Measurements from ENCODE around the gene SORBS2.
"Not testable (repeated sequence)": the region's sequence is repeated elsewhere in the genome, so short reads cannot be mapped to it uniquely, and the experiment has no call there.

Gene SORBS2

GRCh38 chr4:185708348-185708747, 103.6 kb downstream of the SORBS2 start:
- no peak overlapping the region for H3K4me3 ChIP-seq (ENCODE audit: low read depth, low read length)
- TF ChIP-seq, protein P1, sequence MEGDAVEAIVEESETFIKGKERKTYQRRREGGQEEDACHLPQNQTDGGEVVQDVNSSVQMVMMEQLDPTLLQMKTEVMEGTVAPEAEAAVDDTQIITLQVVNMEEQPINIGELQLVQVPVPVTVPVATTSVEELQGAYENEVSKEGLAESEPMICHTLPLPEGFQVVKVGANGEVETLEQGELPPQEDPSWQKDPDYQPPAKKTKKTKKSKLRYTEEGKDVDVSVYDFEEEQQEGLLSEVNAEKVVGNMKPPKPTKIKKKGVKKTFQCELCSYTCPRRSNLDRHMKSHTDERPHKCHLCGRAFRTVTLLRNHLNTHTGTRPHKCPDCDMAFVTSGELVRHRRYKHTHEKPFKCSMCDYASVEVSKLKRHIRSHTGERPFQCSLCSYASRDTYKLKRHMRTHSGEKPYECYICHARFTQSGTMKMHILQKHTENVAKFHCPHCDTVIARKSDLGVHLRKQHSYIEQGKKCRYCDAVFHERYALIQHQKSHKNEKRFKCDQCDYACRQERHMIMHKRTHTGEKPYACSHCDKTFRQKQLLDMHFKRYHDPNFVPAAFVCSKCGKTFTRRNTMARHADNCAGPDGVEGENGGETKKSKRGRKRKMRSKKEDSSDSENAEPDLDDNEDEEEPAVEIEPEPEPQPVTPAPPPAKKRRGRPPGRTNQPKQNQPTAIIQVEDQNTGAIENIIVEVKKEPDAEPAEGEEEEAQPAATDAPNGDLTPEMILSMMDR (IDR thresholded peaks at IDR 0.05; ENCODE audit: insufficient read depth, low read depth, low read length, missing control alignments) = no peak
- no peak for DNase-seq (ENCODE audit: low read depth)

DNA sequence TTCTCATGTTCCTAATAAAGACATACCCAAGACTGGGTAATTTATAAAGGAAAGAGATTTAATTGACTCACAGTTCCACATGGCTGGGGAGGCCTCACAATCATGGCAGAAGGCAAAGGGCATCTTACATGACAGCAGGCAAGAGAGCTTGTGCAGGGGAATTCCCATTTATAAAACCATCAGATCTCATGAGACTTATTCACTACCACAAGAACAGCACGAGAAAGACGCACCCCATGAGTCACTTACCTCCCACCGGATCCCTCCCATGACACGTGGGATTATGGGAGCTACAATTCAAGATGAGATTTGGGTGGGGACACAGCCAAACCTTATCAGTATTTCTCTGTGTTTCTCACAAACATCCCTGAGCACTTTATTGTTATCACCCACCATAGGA, 104.4 kb downstream of the SORBS2 start:
- DNase-seq (ENCODE audit: low read depth) = peak; percentile 21
- H3K4me3 ChIP-seq (ENCODE audit: low read depth, low read length) = not testable (repeated sequence)

DNA sequence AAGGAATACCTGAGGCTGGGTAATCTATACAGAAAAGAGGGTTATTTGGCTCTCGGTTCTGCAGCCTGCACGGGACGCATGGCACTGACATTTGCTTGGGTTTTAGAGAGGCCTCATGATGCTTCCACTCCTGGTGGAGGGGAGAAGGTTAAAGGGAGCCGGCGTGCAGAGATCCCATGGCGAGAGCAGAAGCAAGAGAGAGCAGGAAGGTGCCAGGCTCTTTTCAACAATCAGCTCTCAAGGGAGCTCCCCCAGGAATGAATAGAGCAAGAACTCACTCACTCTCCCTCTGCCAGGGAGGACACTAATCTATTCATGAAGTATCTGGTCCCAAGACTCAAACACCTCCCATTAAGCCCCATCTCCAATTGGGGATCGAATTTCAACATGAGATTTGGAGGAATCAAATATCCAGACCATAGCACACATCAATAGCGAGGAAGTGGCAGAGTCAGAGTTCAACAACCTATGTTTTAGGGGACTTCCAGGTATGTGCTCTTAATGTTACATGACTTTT, 109.8 kb downstream of the SORBS2 start:
- TF ChIP-seq, protein P1 (IDR thresholded peaks at IDR 0.05; ENCODE audit: insufficient read depth, low read depth, low read length, missing control alignments) = no peak
- no peak for DNase-seq (ENCODE audit: low read depth)
- no peak overlapping the region for H3K4me3 ChIP-seq (ENCODE audit: low read depth, low read length)

- no peak for DNase-seq (ENCODE audit: low read depth)
- no peak overlapping the region for H3K4me3 ChIP-seq (ENCODE audit: low read depth, low read length)
- TF ChIP-seq, protein P1 (IDR thresholded peaks at IDR 0.05; ENCODE audit: insufficient read depth, low read depth, low read length, missing control alignments) = no peak
These were observed 111.4 kb downstream of the SORBS2 start for GRCh38 chr4:185700630-185701029.

DNA sequence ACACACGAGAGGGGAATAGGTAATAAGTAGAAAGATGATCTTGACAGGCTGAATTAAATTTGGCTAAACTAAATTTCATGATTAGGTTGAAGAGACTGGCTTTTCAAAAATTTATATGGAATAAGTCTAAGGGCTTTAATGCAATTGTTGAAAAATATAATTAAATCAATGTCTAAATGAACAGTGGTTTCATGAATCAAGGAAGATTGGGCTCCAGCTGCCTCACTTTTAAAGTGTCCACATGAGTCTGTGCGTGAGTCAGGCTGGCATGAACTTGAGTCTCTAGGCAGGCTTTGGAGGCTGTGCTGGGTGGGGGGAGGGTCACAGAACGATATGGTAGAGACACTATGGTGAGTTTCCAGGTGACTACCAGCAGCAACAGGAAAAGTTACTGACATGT, 111.9 kb downstream of the SORBS2 start:
- no peak overlapping the region for H3K4me3 ChIP-seq (ENCODE audit: low read depth, low read length)
- no peak for DNase-seq (ENCODE audit: low read depth)
- TF ChIP-seq, protein P1 (IDR thresholded peaks at IDR 0.05; ENCODE audit: insufficient read depth, low read depth, low read length, missing control alignments) = no peak

DNA sequence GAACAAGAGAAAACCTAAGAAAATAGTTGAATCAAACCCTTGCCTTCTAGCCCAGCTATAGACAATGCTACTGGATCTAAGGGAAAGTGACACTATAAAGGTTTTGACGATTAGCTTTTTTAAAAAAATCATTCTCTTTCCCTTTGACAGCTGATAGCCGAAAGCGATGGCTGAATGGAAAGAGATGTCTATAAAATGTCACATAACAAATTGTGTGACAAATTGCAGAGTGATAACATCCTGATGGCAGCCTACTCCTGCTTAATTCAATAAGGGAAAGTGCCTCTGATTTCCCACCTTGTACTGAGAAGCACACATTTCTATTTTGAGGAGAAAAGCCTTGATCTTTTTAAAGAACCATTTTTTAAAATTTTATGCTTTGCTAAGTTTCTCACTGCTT, 114.5 kb downstream of the SORBS2 start:
- TF ChIP-seq, protein P1 (IDR thresholded peaks at IDR 0.05; ENCODE audit: insufficient read depth, low read depth, low read length, missing control alignments) = no peak
- H3K4me3 ChIP-seq (ENCODE audit: low read depth, low read length) = no peak overlapping the region
- DNase-seq (ENCODE audit: low read depth) = no peak

- H3K4me3 ChIP-seq (ENCODE audit: low read depth, low read length) = no peak overlapping the region
- DNase-seq (ENCODE audit: low read depth) = no peak
- TF ChIP-seq, protein P1 (IDR thresholded peaks at IDR 0.05; ENCODE audit: insufficient read depth, low read depth, low read length, missing control alignments) = no peak
These were observed 116.3 kb downstream of the SORBS2 start for GRCh38 chr4:185695743-185696142.
